ENCODE data around the gene POU2AF1. TPM values are rescaled to one million over a fixed set of nuclear protein-coding genes. Genes with fewer than 3 reads are reported as not detected.

Gene POU2AF1
- total and polyA plus RNA-seq, 2 experiments from 2014 or later: not detected

DNA sequence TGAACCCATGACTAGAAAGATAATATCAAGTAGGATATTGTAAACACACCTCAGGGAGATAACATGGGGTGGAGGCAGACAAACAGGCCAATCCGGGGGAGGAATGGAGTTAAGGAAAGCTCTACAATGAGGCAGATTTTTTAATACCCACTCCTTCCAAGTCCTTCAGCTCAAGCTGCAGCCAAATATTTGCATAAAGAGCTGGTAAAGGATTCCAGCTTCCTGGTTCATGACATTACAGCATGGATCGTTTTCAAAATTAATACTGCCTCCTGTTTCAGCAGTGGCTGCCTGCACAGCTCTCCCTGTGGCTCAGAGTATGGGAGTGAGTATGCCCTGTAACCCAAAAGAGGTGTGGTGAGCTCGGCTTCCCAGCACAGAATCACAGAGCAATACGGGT, 75.6 kb downstream of the POU2AF1 start:
- Histone ChIP-seq H3K27ac (ENCODE audit: low read depth) (no peak overlapping the region), H4K20me1 (replicated peaks; ENCODE audit: insufficient read depth) (no peaks in the 10 kb centered on the region), H3K4me3 (no peak overlapping the region), H3K36me3 (ENCODE audit: insufficient read depth) (no peaks in the 10 kb centered on the region), H3K4me1 (ENCODE audit: insufficient read depth) (peaks cover 10% of the 10 kb centered on the region), H3K27me3 (ENCODE audit: insufficient read depth) (peaks cover 24% of the 10 kb centered on the region), H3F3A (replicated peaks; ENCODE audit: low read depth) (0 out of 2 replicates have a peak, but pooled peaks cover 5% of the 10 kb centered on the region), H2AFZ (no peak overlapping the region), H3K4me2 (peak overlapping the region; percentile 36; the same call in 1 of the 2 replicates), H3K79me2 (replicated peaks; ENCODE audit: insufficient read depth) (no peaks in the 10 kb centered on the region), H3K9me2 (ENCODE audit: insufficient read depth) (no peaks in the 10 kb centered on the region)
- Mint-ChIP-seq H3K4me3 (no peak overlapping the region), H3K27ac (no peak overlapping the region), H3K27me3 (ENCODE audit: insufficient read depth, low read depth, poor library complexity) (peaks cover 19% of the 10 kb centered on the region), H3K36me3 (ENCODE audit: low read depth) (no peaks in the 10 kb centered on the region; the same call in 2 of the 3 replicates), H3K9me3 (no peaks in the 10 kb centered on the region), H3K4me1 (peaks cover 29% of the 10 kb centered on the region)
- TF ChIP-seq EZH2phosphoT487 (IDR thresholded peaks at IDR 0.05; ENCODE audit: unreplicated experiment): no peak
- ATAC-seq (no peak), DNase-seq (ENCODE audit: low spot score) (no peak)

DNA sequence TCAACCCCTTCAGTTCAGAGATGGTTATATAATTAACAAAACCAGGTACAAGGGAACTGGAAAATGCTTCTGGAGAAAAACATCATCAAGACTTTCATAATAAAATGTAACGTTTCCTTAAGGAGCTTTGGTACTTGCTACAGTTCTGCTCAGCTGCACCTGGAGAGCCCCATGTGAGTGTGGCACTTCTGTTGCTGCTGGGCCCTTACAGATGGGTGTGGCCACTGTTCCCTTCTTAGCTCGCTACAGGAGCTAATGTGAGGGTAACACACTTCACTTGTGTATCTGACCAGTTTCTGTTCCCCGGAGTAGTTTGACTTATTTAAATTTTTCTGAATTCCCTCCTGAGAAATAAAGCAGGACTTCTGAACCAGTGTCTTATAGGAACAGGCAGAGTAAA, 76.8 kb downstream of the POU2AF1 start:
- Histone ChIP-seq H3K9me2 (ENCODE audit: insufficient read depth) (no peaks in the 10 kb centered on the region), H3K79me2 (replicated peaks; ENCODE audit: insufficient read depth) (no peaks in the 10 kb centered on the region), H3K4me3 (no peak overlapping the region), H3K4me2 (peak overlapping the region; percentile 46), H3K36me3 (ENCODE audit: insufficient read depth) (no peaks in the 10 kb centered on the region), H3K4me1 (ENCODE audit: insufficient read depth) (peaks cover 21% of the 10 kb centered on the region), H3F3A (replicated peaks; ENCODE audit: low read depth) (0 out of 2 replicates have a peak, but pooled peaks cover 5% of the 10 kb centered on the region), H2AFZ (0 out of 2 replicates have a peak overlapping the region, but pooled peaks have one; percentile 39), H4K20me1 (replicated peaks; ENCODE audit: insufficient read depth) (no peaks in the 10 kb centered on the region), H3K27ac (ENCODE audit: low read depth) (no peak overlapping the region), H3K27me3 (ENCODE audit: insufficient read depth) (peaks cover 35% of the 10 kb centered on the region)
- Mint-ChIP-seq H3K36me3 (ENCODE audit: low read depth) (no peaks in the 10 kb centered on the region; the same call in 2 of the 3 replicates), H3K27me3 (ENCODE audit: insufficient read depth, low read depth, poor library complexity) (peaks cover 26% of the 10 kb centered on the region), H3K4me1 (peaks cover 33% of the 10 kb centered on the region), H3K4me3 (no peak overlapping the region), H3K9me3 (no peaks in the 10 kb centered on the region), H3K27ac (no peak overlapping the region)
- DNase-seq (ENCODE audit: low spot score) (no peak), ATAC-seq (no peak)
- TF ChIP-seq, protein P1, sequence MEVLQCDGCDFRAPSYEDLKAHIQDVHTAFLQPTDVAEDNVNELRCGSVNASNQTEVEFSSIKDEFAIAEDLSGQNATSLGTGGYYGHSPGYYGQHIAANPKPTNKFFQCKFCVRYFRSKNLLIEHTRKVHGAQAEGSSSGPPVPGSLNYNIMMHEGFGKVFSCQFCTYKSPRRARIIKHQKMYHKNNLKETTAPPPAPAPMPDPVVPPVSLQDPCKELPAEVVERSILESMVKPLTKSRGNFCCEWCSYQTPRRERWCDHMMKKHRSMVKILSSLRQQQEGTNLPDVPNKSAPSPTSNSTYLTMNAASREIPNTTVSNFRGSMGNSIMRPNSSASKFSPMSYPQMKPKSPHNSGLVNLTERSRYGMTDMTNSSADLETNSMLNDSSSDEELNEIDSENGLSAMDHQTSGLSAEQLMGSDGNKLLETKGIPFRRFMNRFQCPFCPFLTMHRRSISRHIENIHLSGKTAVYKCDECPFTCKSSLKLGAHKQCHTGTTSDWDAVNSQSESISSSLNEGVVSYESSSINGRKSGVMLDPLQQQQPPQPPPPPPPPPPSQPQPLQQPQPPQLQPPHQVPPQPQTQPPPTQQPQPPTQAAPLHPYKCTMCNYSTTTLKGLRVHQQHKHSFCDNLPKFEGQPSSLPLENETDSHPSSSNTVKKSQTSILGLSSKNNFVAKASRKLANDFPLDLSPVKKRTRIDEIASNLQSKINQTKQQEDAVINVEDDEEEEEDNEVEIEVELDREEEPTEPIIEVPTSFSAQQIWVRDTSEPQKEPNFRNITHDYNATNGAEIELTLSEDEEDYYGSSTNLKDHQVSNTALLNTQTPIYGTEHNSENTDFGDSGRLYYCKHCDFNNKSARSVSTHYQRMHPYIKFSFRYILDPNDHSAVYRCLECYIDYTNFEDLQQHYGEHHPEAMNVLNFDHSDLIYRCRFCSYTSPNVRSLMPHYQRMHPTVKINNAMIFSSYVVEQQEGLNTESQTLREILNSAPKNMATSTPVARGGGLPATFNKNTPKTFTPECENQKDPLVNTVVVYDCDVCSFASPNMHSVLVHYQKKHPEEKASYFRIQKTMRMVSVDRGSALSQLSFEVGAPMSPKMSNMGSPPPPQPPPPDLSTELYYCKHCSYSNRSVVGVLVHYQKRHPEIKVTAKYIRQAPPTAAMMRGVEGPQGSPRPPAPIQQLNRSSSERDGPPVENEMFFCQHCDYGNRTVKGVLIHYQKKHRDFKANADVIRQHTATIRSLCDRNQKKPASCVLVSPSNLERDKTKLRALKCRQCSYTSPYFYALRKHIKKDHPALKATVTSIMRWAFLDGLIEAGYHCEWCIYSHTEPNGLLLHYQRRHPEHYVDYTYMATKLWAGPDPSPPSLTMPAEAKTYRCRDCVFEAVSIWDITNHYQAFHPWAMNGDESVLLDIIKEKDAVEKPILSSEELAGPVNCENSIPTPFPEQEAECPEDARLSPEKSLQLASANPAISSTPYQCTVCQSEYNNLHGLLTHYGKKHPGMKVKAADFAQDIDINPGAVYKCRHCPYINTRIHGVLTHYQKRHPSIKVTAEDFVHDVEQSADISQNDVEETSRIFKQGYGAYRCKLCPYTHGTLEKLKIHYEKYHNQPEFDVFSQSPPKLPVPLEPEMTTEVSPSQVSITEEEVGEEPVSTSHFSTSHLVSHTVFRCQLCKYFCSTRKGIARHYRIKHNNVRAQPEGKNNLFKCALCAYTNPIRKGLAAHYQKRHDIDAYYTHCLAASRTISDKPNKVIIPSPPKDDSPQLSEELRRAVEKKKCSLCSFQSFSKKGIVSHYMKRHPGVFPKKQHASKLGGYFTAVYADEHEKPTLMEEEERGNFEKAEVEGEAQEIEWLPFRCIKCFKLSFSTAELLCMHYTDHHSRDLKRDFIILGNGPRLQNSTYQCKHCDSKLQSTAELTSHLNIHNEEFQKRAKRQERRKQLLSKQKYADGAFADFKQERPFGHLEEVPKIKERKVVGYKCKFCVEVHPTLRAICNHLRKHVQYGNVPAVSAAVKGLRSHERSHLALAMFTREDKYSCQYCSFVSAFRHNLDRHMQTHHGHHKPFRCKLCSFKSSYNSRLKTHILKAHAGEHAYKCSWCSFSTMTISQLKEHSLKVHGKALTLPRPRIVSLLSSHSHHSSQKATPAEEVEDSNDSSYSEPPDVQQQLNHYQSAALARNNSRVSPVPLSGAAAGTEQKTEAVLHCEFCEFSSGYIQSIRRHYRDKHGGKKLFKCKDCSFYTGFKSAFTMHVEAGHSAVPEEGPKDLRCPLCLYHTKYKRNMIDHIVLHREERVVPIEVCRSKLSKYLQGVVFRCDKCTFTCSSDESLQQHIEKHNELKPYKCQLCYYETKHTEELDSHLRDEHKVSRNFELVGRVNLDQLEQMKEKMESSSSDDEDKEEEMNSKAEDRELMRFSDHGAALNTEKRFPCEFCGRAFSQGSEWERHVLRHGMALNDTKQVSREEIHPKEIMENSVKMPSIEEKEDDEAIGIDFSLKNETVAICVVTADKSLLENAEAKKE (CRISPR knock-in tag; IDR thresholded peaks at IDR 0.05): no peak
- TF ChIP-seq NANOG (IDR thresholded peaks at IDR 0.05; ENCODE audit: borderline replicate concordance) (no peak), ZNF331 (CRISPR knock-in tag; IDR thresholded peaks at IDR 0.05; ENCODE audit: low read depth) (no peak), POLR2AphosphoS5 (IDR thresholded peaks at IDR 0.05; ENCODE audit: low read depth) (no peak), EZH2phosphoT487 (IDR thresholded peaks at IDR 0.05; ENCODE audit: unreplicated experiment) (no peak), STAT1 (IDR thresholded peaks at IDR 0.05; ENCODE audit: unreplicated experiment) (no peak)
- TF ChIP-seq, protein P2, sequence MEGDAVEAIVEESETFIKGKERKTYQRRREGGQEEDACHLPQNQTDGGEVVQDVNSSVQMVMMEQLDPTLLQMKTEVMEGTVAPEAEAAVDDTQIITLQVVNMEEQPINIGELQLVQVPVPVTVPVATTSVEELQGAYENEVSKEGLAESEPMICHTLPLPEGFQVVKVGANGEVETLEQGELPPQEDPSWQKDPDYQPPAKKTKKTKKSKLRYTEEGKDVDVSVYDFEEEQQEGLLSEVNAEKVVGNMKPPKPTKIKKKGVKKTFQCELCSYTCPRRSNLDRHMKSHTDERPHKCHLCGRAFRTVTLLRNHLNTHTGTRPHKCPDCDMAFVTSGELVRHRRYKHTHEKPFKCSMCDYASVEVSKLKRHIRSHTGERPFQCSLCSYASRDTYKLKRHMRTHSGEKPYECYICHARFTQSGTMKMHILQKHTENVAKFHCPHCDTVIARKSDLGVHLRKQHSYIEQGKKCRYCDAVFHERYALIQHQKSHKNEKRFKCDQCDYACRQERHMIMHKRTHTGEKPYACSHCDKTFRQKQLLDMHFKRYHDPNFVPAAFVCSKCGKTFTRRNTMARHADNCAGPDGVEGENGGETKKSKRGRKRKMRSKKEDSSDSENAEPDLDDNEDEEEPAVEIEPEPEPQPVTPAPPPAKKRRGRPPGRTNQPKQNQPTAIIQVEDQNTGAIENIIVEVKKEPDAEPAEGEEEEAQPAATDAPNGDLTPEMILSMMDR (conservative IDR thresholded peaks at IDR 0.05; ENCODE audit: low read depth in 2 of 2): no peak
- TF ChIP-seq, protein P3, sequence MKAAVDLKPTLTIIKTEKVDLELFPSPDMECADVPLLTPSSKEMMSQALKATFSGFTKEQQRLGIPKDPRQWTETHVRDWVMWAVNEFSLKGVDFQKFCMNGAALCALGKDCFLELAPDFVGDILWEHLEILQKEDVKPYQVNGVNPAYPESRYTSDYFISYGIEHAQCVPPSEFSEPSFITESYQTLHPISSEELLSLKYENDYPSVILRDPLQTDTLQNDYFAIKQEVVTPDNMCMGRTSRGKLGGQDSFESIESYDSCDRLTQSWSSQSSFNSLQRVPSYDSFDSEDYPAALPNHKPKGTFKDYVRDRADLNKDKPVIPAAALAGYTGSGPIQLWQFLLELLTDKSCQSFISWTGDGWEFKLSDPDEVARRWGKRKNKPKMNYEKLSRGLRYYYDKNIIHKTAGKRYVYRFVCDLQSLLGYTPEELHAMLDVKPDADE (IDR thresholded peaks at IDR 0.05): no peak

Measured in GM23338 (cell line).